Fibroblast of peridontal ligament (primary cell): ENCODE measurements around the gene RAD51.
A peak's percentile ranks its signal among the peaks of the same experiment; 100 is the strongest.

Experiments
- DNase-seq: peaks from one replicate; pipeline ENCODE4 v3.0.0-alpha.2; 2010; ENCODE audit errors: extremely low read depth

The RAD51 gene

GRCh38 chr15:40722354-40722753, 27.4 kb downstream of the RAD51 start:
- no peak for DNase-seq

- peak; percentile 31 for DNase-seq
Measured at GRCh38 chr15:40722934-40723333, 28.0 kb downstream of the RAD51 start.

- no peak for DNase-seq
Measured at GRCh38 chr15:40723919-40724318, 28.9 kb downstream of the RAD51 start.

GRCh38 chr15:40731034-40731433, 36.1 kb downstream of the RAD51 start:
- no peak for DNase-seq

GRCh38 chr15:40736575-40736974, 41.6 kb downstream of the RAD51 start:
- no peak for DNase-seq

GRCh38 chr15:40737048-40737447, 42.1 kb downstream of the RAD51 start:
- DNase-seq = no peak

- no peak for DNase-seq
Measured at GRCh38 chr15:40739047-40739446, 44.1 kb downstream of the RAD51 start.

- DNase-seq = no peak
Measured at GRCh38 chr15:40739854-40740253, 44.9 kb downstream of the RAD51 start.

- no peak for DNase-seq
Measured at GRCh38 chr15:40743485-40743901, 48.5 kb downstream of the RAD51 start.

- DNase-seq = peak; percentile 67
Measured at GRCh38 chr15:40743921-40744814, 49.2 kb downstream of the RAD51 start.

- no peak for DNase-seq
Measured at GRCh38 chr15:40744815-40745152, 49.8 kb downstream of the RAD51 start.

GRCh38 chr15:40746916-40747418, 52.0 kb downstream of the RAD51 start:
- DNase-seq = peak; percentile 51

GRCh38 chr15:40747685-40748631, 53.0 kb downstream of the RAD51 start:
- no peak for DNase-seq

GRCh38 chr15:40749151-40749630, 54.2 kb downstream of the RAD51 start:
- no peak for DNase-seq

GRCh38 chr15:40750885-40751284, 55.9 kb downstream of the RAD51 start:
- no peak for DNase-seq

GRCh38 chr15:40751745-40752144, 56.8 kb downstream of the RAD51 start:
- no peak for DNase-seq

- peak; percentile 6 for DNase-seq
Measured at GRCh38 chr15:40754574-40754882, 59.6 kb downstream of the RAD51 start.

GRCh38 chr15:40754883-40755811, 60.2 kb downstream of the RAD51 start, which contains the start of gene RMDN3:
RMDN3 (minus strand) TSS chr15:40755254; CDS start chr15:40754783, 471 bp downstream.
- peak; percentile 86 for DNase-seq

GRCh38 chr15:40755812-40756208, 60.8 kb downstream of the RAD51 start:
- no peak for DNase-seq

- DNase-seq = no peak
Measured at GRCh38 chr15:40756938-40757337, 62.0 kb downstream of the RAD51 start.

- DNase-seq = no peak
Measured at GRCh38 chr15:40759961-40760360, 65.0 kb downstream of the RAD51 start.
